GM12865 (cell line): ENCODE results near the gene INKA2.

Experiments used
- DNase-seq: peaks from one replicate; pipeline ENCODE4 v3.0.0; 2010; ENCODE audit warnings: low read depth
- H3K4me3 ChIP-seq: 2 replicates; pipeline ENCODE4 v1.5.1; 2011; ENCODE audit warnings: mild to moderate bottlenecking, low read depth, low read length, control low read depth
- TF ChIP-seq, protein P1 (sequence below): IDR thresholded peaks from 2 replicates; pipeline ENCODE4 v1.5.1; 2011; ENCODE audit warnings: low read length, control low read depth, low read depth, inconsistent platforms; ENCODE audit not compliant: insufficient read depth; ENCODE audit errors: missing control alignments

Gene INKA2

GRCh38 chr1:111737216-111738132, 1.7 kb downstream of the INKA2 start:
- peak overlapping the region; percentile 72 for H3K4me3 ChIP-seq
- no peak for DNase-seq
- TF ChIP-seq, protein P1, sequence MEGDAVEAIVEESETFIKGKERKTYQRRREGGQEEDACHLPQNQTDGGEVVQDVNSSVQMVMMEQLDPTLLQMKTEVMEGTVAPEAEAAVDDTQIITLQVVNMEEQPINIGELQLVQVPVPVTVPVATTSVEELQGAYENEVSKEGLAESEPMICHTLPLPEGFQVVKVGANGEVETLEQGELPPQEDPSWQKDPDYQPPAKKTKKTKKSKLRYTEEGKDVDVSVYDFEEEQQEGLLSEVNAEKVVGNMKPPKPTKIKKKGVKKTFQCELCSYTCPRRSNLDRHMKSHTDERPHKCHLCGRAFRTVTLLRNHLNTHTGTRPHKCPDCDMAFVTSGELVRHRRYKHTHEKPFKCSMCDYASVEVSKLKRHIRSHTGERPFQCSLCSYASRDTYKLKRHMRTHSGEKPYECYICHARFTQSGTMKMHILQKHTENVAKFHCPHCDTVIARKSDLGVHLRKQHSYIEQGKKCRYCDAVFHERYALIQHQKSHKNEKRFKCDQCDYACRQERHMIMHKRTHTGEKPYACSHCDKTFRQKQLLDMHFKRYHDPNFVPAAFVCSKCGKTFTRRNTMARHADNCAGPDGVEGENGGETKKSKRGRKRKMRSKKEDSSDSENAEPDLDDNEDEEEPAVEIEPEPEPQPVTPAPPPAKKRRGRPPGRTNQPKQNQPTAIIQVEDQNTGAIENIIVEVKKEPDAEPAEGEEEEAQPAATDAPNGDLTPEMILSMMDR, result no peak

DNA sequence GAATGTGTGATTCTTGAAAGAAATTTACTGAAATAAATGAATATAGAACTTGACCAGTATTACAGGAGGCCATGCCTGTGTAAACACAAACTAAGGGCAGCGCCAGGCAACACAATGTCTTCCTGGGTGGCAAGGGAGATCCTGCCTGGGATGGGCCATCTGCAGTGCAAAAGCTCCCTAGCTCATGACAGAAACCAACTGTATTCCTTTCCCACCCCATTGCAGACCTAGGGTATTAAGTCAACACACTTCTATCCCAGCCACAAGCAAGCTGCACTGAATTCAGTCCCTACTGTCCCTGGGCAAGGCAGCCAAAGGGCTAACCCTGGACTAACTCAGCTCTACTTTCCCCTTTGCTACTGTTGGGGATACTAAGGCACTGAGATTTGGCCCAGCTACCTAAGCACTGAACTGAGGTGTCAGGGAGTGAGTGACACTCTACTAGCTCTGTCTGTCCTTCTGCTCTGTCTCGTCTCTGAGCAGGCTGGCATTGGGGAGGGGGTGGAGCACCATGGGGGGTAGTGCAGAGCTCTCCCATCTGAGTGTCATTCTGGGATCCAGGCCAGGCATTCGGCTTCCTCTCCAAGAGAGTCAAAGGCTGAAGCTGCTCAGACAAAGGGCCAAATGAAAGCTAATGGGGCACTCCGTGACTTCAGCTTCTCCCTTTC, 2.5 kb downstream of the INKA2 start:
- no peak overlapping the region for H3K4me3 ChIP-seq
- DNase-seq, result no peak
- TF ChIP-seq, protein P1, result no peak

DNA sequence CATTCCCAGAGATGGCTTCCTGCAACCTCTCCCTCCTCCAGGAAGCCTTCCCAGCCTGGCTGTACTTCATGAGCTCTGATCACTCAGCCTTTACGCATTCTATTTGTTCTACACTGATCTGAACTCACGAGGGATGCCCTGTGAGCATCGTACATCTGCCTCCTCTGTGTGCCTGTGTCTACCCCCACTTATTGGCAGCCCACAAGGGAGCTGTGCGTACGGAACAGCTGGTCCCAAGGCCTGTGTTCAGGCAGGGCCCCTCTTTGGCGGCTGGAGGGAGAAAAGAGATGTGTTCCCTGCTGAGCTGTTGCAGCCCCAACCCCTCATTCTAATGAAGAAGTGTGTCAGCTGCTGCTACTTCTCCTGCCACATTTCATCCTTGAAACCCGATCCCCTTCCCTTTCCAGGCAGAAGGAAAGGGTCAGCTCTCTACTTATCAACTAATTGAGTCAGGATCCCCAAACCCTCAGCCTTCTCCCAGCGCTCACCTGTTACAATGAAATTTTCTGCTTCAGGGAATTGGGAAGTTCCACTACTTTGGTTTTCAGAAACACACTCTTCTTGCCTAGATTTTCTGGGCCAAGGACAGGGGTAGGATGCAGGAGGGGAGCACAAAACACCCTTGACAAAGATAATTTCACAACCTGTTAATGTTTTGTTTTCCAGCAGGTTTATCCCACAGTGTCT, 3.2 kb downstream of the INKA2 start:
- H3K4me3 ChIP-seq, result no peak overlapping the region
- TF ChIP-seq, protein P1, result no peak
- DNase-seq, result no peak

DNA sequence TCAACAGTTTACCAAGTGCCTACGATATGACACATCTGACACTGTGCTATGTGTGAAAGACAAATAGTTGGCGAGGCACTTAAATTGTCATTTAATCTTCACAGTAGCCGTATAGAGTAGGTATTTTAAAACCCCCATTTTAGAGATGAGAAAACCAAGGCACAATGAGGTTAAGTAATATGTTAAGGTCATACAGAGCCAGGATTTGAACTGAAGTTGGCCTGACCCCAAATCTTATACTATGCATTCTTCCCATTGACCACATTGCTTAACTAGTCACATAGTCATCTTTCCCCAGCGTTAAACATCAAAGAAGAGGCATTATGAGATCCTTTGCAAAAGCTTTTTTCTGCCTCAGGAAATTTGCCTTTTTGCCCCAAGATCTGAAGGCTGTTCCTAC, 3.9 kb downstream of the INKA2 start:
- TF ChIP-seq, protein P1, result no peak
- no peak for DNase-seq
- H3K4me3 ChIP-seq, result no peak overlapping the region

GRCh38 chr1:111734856-111735255, 4.3 kb downstream of the INKA2 start:
- no peak overlapping the region for H3K4me3 ChIP-seq
- TF ChIP-seq, protein P1, result no peak
- no peak for DNase-seq

DNA sequence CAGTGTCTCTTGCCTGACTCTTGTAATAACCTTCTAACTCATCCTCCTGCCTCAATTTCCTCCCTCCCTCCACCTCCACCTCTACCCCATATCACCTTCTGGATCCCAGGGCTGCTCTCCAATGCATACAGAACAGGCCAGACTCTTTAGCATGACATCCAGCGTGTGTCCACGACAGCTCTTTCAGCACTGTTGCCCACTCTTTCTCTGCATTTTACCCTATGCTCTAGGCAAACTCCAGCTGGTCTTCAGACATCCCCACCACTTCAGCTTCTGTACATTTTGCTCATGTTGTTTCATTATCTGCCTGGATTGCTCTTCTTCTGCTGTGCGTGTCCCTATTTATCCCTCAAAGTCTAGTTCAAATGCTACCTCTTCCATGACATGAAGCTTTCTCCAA, 4.8 kb downstream of the INKA2 start:
- H3K4me3 ChIP-seq, result no peak overlapping the region
- TF ChIP-seq, protein P1, result no peak
- no peak for DNase-seq
